EH (cell line): ENCODE results near the gene PLEKHA1.

Source experiments
- DNase-seq: peaks from one replicate; pipeline ENCODE4 v3.0.0-alpha.2; 2015; ENCODE audit warnings: low read depth

PLEKHA1 gene

DNA sequence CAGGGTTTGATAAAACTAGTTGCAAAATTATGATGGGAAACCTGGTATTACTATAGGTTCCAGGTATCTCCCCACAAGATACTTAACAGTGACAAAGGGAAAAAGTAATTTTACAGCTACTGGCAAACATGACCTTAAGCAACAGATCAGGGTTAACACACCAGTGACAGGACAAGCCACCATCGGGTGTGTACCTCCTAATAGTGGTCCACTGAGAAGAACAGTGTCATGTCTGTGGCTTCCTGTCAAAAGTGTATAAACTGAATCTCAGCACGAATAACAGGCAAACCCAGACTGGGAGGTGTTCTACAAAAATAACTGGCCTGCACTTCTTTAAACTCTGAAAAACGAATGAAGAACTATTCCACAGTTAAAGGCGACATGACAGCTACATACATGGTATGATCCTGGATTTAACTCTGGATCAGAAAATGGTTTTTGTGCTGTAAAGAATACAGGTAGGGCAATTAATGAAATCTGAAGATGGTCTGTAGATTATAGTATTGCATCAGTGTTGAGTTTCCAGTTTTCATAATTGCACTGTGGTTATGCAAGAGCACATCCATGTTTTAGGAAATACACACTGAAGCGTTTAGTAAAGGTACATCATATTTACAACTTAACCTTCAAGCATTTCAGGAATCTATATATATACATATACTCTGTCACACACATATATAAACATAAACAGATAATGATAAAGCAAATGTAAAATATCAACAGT lies 47.9 kb downstream of the PLEKHA1 start:
- no peak for DNase-seq

DNA sequence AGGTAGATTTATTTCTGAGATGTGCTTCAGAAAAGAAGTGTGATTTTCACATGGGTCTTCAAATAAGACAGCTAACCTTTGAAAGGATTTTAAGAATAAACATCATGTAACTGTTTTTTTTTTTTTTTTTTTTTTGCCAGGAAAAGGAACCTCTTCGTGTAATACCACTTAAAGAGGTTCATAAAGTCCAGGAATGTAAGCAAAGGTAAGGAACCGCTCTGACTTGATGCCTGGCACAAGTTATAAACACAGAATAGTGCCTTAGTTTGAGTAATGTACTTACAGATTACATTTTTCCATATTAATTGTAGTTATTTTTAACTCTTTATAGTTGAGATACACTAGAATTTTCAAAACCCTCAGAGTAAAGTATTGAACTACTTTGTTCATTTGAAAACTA lies 49.6 kb downstream of the PLEKHA1 start:
- DNase-seq, result no peak

DNA sequence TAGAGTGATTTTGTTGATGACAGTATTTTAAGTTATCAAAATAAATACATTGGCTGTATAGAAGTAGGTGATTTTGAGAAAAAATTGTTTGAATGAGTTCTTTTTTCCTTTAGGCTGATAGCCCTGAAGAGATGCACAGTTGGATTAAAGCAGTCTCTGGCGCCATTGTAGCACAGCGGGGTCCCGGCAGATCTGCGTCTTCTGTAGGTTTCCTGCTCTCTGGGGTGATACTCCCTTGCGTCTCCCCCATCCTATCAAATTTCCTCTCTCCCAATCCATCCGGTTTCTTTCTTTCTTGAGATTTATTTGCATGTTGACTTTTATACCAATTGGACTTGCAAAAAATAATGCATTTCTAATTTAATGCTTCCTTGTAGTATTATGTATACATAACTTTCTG lies 52.3 kb downstream of the PLEKHA1 start:
- DNase-seq, result no peak

DNA sequence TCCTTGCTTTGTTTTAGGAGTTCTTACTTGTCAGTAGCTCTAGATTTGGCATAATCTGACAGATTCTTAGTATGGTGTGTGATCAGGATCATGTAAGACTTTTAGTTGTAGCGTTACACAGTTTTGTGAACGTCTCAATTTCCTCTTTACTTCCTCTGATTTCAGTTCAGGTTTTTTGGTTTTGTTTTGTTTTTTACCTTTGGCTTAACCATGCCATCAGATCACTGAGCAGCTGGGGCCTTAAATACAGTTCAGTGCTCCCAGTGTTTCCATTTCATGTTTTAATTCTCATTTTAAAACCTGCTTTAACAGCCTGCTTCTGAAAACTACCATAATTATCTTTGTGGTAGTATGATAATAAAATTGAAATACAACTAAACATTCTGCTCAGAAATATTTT lies 52.8 kb downstream of the PLEKHA1 start:
- no peak for DNase-seq

DNA sequence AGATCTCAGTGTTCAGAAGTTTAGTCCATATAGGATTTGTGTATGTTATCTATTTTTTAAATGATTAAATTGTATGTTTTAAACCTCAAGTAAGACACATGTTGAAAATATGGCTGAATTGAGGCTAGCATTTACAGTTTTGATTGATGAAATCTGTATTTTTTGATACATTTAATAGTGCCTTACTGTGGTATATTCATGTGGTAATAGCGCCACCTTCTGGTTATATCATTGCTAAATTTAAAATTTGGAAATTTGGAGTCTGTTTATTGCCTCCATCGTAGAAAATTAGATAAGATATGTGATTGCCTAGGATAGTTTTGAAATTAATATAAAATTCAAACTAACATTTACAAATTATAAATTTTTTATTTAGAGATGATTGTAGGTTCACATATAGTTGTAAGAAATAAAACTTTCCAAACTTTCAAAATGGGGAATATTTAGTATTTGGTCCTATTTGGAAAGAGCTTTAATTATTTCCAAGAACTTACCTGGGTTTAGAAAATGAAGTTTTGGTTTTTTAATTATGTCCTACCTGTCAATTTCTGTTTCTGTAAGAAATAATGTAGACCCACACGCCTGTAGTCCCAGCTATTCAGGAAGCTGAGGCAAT lies 60.8 kb downstream of the PLEKHA1 start:
- peak; percentile 59 for DNase-seq

DNA sequence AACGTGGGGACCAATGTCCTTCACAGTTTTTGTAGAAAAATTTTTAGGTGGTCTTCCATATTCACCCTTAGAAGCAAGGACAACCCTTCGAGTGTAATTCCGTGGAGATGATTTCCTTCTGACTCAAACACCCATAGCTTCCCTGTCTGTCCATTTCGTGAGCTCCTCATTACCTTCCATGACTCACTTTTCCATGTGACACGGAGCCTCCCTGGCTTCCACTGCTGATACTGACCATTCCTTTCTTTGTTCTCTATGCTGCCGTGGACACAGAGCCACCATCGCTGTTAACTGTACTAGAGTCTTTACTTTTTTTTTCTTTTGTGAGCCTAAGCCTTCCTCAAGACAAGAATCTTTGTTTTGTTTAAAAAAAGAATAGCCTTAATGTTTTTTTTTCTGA lies 67.5 kb downstream of the PLEKHA1 start:
- peak; percentile 70 for DNase-seq

DNA sequence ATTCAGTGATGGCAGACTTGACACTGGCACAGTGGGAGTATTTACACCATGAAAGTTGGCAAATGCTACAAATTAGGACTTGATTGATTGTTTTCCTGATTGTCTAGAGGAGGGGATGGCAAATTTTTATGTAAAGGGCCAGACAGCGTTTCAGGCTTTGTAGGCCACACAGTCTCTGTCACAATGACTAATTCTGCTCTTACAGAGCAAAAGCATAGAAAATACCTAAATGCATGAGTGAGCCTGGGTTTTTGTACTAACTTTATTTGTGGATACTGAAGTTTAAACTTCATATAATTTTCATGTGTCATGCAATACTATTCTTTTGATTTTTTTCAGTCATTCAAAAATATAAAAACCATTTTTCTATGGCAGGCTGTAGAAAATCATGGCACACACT lies 71.0 kb downstream of the PLEKHA1 start:
- DNase-seq, result no peak

DNA sequence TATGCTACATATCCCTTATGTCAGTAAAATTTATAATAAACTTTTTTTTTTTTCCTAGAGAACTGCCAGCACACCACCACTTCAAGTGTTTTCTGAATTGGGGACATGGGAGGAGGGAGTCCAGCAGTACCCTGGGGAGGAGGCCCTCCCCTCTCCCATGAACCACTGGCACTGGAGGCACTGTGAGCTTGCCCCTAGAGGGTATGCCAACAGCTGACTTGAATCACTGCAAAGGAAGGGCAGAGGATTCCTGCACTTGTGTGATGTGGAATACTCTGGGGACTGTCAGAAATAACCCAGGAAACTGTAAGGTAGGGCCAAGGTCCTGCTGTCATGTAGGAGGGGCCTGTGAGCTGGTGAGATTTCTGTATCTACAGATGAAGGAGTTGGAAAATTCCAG lies 71.4 kb downstream of the PLEKHA1 start:
- DNase-seq, result no peak

DNA sequence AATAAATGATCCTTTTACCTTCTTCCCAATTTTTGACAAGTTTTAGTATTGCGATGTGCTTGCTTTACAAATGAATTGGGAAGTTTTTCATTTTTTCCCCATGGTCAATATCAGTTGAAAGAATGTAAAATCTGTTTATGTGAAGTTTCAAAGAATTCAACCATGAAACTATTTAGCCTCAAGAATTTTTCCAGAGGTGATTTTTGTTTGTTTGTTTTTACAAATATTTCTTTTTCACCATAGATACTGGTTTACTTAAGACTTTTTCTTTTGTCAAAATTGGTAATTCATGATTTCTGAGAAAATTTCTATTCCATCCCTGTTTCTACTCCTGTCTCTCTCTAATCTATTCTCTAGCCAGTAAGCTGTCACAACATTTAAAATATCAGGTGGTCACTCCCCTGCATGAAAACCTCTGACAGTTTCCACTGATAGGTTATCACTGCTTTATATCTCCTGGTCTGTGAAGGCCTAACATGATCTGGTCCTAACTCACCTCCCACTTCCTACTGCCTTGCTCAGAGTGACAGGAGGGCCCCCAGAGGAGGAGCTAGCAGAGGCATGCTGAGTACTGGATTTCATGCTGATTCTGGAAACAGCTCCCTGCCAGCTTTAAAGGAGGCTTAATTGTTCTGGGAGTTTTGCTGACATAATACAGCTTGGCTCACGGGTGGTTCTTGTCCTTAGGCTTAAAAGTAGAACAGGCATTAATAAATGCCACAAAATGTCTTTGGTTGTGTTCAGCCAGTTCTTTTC lies 72.3 kb downstream of the PLEKHA1 start:
- DNase-seq, result peak; percentile 37

DNA sequence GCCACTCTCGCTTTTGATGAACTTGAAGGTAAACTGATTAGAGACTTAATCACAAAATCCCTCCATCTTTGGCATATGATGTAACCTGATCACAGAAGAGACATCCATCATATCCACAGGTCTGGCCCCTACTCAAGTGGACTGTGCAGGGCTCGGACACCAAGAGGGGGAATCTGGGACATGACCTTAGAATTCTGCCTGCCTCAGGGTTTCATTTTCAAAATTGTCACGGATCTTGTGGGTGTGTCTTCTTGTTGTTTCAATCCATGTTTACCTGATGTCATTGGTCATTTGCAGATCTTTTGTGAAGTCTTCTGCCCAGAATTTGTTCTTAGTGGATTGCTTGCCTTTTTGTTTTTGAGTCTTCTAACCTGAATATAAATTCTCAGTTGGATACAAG lies 74.1 kb downstream of the PLEKHA1 start:
- DNase-seq, result no peak

DNA sequence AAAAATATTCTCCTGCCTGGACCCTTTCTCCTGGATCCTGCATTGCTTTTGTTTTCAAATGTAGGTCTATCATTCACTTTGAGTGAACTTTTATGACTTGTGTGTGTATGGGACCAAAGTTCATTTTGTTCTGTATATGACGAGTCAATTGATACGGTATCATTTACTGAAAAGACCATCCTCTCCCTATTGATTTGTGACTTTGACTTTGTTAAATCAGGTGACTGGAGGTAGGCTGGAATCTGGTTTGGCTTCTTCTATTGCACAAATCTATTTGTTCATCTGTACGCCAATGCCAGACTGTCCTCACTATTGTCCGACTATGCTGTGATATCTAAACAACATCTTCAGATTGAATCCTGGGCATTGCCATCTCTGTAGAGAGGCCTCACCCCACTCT lies 74.6 kb downstream of the PLEKHA1 start:
- no peak for DNase-seq

DNA sequence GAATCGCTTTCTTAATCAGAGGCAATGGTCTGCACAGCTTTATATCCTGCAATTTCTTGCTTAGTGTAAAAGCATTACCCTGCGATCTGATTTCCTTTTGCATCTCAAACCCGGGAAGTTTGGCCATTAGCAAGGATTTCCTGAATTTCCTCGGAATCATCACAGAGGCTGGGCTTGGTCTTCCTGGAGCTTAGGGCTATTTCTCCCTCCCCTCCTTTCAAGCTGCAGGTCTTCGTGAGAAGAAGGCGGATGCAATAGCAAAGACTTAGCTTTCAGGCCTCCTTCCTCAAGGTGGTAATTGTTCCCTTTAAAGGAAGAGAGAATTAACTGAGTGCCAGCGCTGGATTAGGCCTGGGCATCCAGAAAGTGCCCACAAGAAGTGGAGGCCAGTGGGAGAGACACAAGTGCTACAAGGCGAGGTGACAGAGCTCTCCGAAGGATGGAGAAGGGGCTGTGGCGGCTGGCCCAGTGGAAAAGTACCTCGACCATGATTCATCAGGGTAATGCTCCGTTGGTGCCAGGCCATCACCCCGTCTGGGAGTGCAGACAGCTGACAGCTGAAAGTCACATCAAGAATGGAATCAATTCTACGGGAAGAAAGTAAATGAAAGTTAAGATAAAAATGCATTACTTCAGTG lies 76.0 kb downstream of the PLEKHA1 start:
- no peak for DNase-seq

DNA sequence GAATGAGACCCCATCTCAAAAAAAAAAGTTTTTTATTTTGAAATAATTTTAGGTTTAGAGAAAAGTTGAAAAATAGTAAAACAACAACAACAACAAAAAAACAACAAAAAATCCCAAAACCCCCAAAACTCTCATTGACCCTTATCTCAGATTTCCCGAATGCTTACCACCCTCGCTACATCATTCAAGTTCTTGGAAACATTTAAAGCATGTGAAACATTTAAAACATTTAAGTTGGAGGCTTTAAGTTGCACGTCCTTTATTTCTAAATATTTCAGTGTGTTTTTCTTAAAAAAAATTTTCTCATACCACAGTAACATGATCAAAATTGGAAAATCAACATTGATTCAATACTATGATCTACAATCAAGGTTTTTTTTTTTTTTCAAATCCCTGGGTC lies 79.6 kb downstream of the PLEKHA1 start:
- peak; percentile 33 for DNase-seq

DNA sequence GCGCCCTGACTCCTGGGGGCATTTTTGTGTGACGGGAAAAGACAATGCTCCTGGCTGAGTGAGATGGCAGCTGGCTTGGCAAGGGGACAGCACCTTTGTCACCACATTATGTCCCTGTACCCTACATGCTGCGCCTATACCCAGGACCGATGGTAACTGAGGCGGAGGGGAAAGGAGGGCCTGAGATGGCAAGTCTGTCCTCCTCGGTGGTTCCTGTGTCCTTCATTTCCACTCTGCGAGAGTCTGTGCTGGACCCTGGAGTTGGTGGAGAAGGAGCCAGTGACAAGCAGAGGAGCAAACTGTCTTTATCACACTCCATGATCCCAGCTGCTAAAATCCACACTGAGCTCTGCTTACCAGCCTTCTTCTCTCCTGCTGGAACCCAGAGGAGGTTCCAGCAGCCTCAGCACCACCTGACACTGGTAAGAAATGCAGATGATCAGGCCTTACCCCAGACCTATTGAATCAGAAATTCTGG lies 80.1 kb downstream of the PLEKHA1 start, which contains the start of gene ARMS2:
TSS of gene ARMS2 (plus strand) at position 51 of the 478 bp plus-strand sequence. CDS start at position 126, 75 bp downstream.
- DNase-seq, result no peak

DNA sequence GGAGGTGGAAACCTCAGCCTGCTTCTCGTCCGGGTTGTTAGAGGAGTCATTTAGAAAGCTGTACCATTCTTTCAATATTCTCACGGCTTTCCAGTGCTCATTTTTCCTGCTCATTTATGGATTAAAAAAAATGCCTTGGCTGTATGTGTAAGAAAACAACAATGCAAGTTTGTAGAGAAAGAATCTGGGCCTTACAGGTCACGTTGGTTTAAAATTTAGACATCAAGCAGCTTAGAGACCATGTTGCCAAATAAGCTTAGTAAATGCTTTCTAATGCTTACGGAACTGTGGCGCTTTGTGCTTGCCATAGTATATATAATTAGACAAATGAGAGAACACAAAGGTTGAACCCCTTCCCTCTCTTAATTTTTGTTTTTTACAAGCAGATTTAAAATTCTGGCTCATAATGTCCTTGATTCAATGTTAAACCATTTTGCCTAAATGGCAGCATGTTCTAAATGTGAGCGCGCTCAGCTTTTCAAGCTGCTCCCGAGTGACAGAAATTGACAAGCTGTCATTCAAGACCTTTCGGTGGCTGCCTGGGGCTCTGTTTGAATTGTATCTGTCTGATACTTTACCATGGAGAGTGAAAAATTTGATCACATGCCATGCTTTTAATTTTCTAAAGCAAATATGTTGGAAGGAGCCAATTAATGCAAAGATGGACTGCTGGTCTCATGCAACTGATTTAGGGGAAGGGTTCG lies 81.0 kb downstream of the PLEKHA1 start:
- no peak for DNase-seq

DNA sequence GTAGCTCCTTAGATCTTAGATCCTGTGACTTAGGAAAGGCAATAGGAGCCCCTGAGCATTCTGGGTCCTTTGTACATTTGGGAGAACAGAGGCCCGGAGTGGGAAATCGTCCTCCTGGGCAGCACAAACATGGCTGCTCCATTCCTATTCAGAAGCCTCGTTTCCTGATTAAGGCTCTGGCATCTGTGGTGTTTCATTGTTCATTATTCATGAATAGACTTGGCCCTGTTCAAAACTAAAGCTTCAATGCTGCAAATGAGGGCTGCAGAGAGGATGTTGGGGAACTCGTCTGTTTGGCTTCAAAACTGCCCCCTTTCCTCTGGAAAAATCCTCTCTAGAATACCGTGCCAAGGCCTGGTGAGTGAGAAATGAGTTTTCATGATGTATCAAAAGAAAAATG lies 83.4 kb downstream of the PLEKHA1 start:
- DNase-seq, result no peak

DNA sequence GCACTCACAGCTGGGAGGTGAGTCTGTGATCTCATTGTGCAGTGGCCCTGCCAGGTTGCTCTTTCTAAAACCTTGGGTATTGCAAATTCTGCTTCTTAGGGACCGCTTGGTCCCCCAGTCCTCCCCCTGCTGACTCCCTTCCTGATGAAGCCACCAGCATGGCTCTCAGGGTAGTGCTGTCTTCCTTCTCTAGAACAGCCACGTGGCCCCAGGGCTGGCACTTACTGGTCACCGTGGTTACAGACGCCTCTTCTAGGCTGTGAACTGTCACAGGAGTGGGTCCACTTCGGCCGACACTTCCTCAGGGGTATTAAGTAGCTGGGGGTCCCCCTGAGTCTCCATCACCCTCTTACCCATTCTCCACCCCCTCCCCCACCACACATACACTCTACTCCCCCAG lies 84.2 kb downstream of the PLEKHA1 start:
- no peak for DNase-seq

DNA sequence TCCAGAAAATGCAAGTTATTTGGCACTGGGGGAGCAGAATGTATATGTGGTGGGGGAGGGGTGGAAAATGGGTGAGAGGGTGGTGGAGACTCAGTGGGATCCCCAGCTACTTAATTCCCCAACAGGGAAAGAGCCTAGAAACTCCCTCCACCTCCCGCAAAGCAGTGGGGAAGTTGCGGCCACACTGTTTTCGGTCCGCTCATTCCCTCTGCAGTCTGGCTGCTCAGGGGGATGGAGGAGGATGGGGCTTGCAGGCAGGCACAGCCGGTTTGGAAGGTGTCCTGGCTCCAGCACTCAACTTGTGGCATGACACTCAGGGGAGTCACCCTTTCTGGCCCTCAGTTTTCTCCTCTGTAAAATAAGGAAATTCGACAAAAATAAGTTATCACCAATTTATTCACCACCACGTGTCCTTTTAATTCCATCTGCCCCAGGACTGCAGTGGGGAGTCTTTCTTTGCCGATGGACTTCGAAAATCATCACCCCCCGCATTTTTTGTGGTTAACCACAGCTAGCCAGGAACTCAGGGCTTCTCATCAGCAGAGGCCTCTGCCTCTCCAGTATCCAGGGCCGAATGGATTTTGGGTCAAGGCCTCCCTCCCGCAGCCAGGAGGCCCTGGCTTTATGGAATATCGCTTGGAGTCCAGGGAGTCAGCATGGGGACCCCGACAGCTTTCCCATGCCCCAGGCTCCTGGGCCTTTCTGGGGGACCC lies 85.2 kb downstream of the PLEKHA1 start:
- DNase-seq, result peak; percentile 62

DNA sequence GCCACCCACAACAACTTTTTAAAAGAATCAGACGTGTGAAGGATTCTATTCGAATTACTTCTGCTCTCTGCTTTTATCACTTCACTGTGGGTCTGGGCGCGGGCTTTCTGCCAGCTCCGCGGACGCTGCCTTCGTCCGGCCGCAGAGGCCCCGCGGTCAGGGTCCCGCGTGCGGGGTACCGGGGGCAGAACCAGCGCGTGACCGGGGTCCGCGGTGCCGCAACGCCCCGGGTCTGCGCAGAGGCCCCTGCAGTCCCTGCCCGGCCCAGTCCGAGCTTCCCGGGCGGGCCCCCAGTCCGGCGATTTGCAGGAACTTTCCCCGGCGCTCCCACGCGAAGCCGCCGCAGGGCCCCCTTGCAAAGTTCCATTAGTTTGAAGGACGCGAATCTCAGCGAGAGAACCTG lies 86.4 kb downstream of the PLEKHA1 start:
- peak; percentile 6 for DNase-seq

DNA sequence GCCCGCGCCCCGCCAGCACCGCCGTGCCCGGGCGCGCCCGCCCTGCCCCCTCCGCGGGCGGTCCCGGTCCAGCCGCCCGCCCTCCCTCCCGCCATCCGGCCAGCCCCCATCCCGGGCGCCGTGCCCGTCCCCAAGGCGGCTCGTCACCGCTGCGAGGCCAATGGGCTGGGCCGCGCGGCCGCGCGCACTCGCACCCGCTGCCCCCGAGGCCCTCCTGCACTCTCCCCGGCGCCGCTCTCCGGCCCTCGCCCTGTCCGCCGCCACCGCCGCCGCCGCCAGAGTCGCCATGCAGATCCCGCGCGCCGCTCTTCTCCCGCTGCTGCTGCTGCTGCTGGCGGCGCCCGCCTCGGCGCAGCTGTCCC lies 86.8 kb downstream of the PLEKHA1 start, which contains the start of gene HTRA1:
TSS of gene HTRA1 (plus strand) at position 187 of the 362 bp plus-strand sequence. CDS start at position 287, 100 bp downstream.
- DNase-seq, result peak; percentile 74
